ENCODE measurements around the gene TINAGL1.

The TINAGL1 gene

GRCh38 chr1:31625561-31626222 is 49.4 kb downstream of the TINAGL1 start:
- FAIRE-seq (no peak), DNase-seq (ENCODE audit: insufficient read length, low spot score) (no peak)

GRCh38 chr1:31626223-31627207 is 50.2 kb downstream of the TINAGL1 start:
- no peak for FAIRE-seq
- DNase-seq (ENCODE audit: insufficient read length, low spot score), result no peak

GRCh38 chr1:31627301-31627929 is 51.1 kb downstream of the TINAGL1 start:
- DNase-seq (ENCODE audit: insufficient read length, low spot score), result no peak
- no peak for FAIRE-seq

GRCh38 chr1:31627930-31628559 is 51.7 kb downstream of the TINAGL1 start:
- FAIRE-seq (no peak), DNase-seq (ENCODE audit: insufficient read length, low spot score) (no peak)

GRCh38 chr1:31628931-31629556 is 52.7 kb downstream of the TINAGL1 start:
- DNase-seq (ENCODE audit: insufficient read length, low spot score), result no peak
- FAIRE-seq, result no peak

GRCh38 chr1:31632649-31633048 is 56.3 kb downstream of the TINAGL1 start:
- DNase-seq (ENCODE audit: insufficient read length, low spot score), result no peak
- no peak for FAIRE-seq

- FAIRE-seq, result no peak
- no peak for DNase-seq (ENCODE audit: insufficient read length, low spot score)
These were observed 56.8 kb downstream of the TINAGL1 start for GRCh38 chr1:31633117-31633516.

All from HTR-8/SVneo (cell line).